Adipocyte (in vitro differentiated cells): ENCODE results near the gene PLCL1.

Experiments used
- DNase-seq: peaks from one replicate; pipeline ENCODE4 v3.0.0-alpha.2; 2015; ENCODE audit warnings: low read depth
- H3K27me3 ChIP-seq: replicated peaks from 2 replicates; pipeline ENCODE4 v1.7.0; 2013; ENCODE audit warnings: mild to moderate bottlenecking, low read length, moderate library complexity; ENCODE audit not compliant: control insufficient read depth, insufficient read depth
- H3K36me3 ChIP-seq: 2 replicates; pipeline ENCODE4 v1.7.0; 2013; ENCODE audit warnings: low read length, mild to moderate bottlenecking, moderate library complexity; ENCODE audit not compliant: control insufficient read depth, insufficient read depth, severe bottlenecking
- H3K4me1 ChIP-seq: 2 replicates; pipeline ENCODE4 v1.7.0; 2013; ENCODE audit warnings: mild to moderate bottlenecking, low read length, moderate library complexity; ENCODE audit not compliant: control insufficient read depth, insufficient read depth
- H3K4me3 ChIP-seq: 2 replicates; pipeline ENCODE4 v1.7.0; 2013; ENCODE audit warnings: mild to moderate bottlenecking, low read length, moderate library complexity
- H3K9ac ChIP-seq: 2 replicates; pipeline ENCODE4 v1.7.0; 2013; ENCODE audit warnings: mild to moderate bottlenecking, low read length, moderate library complexity
- H3K9me3 ChIP-seq: 2 replicates; pipeline ENCODE4 v1.7.0; 2013; ENCODE audit warnings: mild to moderate bottlenecking, low read length, moderate library complexity; ENCODE audit not compliant: control insufficient read depth

The PLCL1 gene

GRCh38 chr2:197875763-197876162 lies 71.4 kb downstream of the PLCL1 start:
- Histone ChIP-seq H3K9me3 (no peaks in the 10 kb centered on the region), H3K4me3 (no peak overlapping the region), H3K36me3 (no peaks in the 10 kb centered on the region), H3K4me1 (peaks cover 23% of the 10 kb centered on the region), H3K9ac (no peak overlapping the region), H3K27me3 (no peaks in the 10 kb centered on the region)
- DNase-seq, result peak; percentile 14

GRCh38 chr2:197876524-197876923 lies 72.1 kb downstream of the PLCL1 start:
- no peaks in the 10 kb centered on the region for H3K27me3 ChIP-seq
- H3K4me3 ChIP-seq, result no peak overlapping the region
- no peak overlapping the region for H3K9ac ChIP-seq
- H3K4me1 ChIP-seq, result peaks cover 23% of the 10 kb centered on the region
- DNase-seq, result no peak
- no peaks in the 10 kb centered on the region for H3K9me3 ChIP-seq
- H3K36me3 ChIP-seq, result no peaks in the 10 kb centered on the region

- no peaks in the 10 kb centered on the region for H3K9me3 ChIP-seq
- no peak overlapping the region for H3K4me3 ChIP-seq
- H3K9ac ChIP-seq, result no peak overlapping the region
- H3K36me3 ChIP-seq, result no peaks in the 10 kb centered on the region
- no peaks in the 10 kb centered on the region for H3K27me3 ChIP-seq
- no peak for DNase-seq
- peaks cover 23% of the 10 kb centered on the region for H3K4me1 ChIP-seq
Observed at GRCh38 chr2:197877038-197877437, 72.6 kb downstream of the PLCL1 start.

- Histone ChIP-seq H3K36me3 (no peaks in the 10 kb centered on the region), H3K4me3 (no peak overlapping the region), H3K9me3 (no peaks in the 10 kb centered on the region), H3K4me1 (peaks cover 31% of the 10 kb centered on the region), H3K27me3 (no peaks in the 10 kb centered on the region), H3K9ac (no peak overlapping the region)
- DNase-seq, result peak; percentile 77
Observed at GRCh38 chr2:197878792-197879191, 74.4 kb downstream of the PLCL1 start.

- peaks cover 34% of the 10 kb centered on the region for H3K4me1 ChIP-seq
- H3K27me3 ChIP-seq, result no peaks in the 10 kb centered on the region
- peak overlapping the region; percentile 49 for H3K4me3 ChIP-seq
- H3K9me3 ChIP-seq, result no peaks in the 10 kb centered on the region
- H3K36me3 ChIP-seq, result no peaks in the 10 kb centered on the region
- peak; percentile 48 for DNase-seq
- H3K9ac ChIP-seq, result peak overlapping the region; percentile 32
Observed at GRCh38 chr2:197879812-197880408, 75.5 kb downstream of the PLCL1 start.

GRCh38 chr2:197883354-197884032 lies 79.1 kb downstream of the PLCL1 start:
- H3K9ac ChIP-seq, result no peak overlapping the region
- H3K9me3 ChIP-seq, result no peaks in the 10 kb centered on the region
- no peaks in the 10 kb centered on the region for H3K27me3 ChIP-seq
- DNase-seq, result peak; percentile 37
- H3K36me3 ChIP-seq, result no peaks in the 10 kb centered on the region
- peak overlapping the region; percentile 24 for H3K4me3 ChIP-seq
- H3K4me1 ChIP-seq, result peaks cover 35% of the 10 kb centered on the region

- Histone ChIP-seq H3K36me3 (no peaks in the 10 kb centered on the region), H3K9ac (no peak overlapping the region), H3K27me3 (no peaks in the 10 kb centered on the region), H3K9me3 (no peaks in the 10 kb centered on the region), H3K4me1 (peaks cover 35% of the 10 kb centered on the region), H3K4me3 (no peak overlapping the region)
- DNase-seq, result no peak
Observed at GRCh38 chr2:197884252-197884651, 79.9 kb downstream of the PLCL1 start.

GRCh38 chr2:197885126-197885525 lies 80.7 kb downstream of the PLCL1 start:
- no peak overlapping the region for H3K4me3 ChIP-seq
- peaks cover 30% of the 10 kb centered on the region for H3K4me1 ChIP-seq
- no peak overlapping the region for H3K9ac ChIP-seq
- DNase-seq, result no peak
- no peaks in the 10 kb centered on the region for H3K27me3 ChIP-seq
- H3K36me3 ChIP-seq, result no peaks in the 10 kb centered on the region
- no peaks in the 10 kb centered on the region for H3K9me3 ChIP-seq

- Histone ChIP-seq H3K36me3 (no peaks in the 10 kb centered on the region), H3K27me3 (no peaks in the 10 kb centered on the region), H3K9me3 (no peaks in the 10 kb centered on the region), H3K9ac (no peak overlapping the region), H3K4me1 (peaks cover 26% of the 10 kb centered on the region), H3K4me3 (no peak overlapping the region)
- DNase-seq, result no peak
Observed at GRCh38 chr2:197885587-197885986, 81.2 kb downstream of the PLCL1 start.

- Histone ChIP-seq H3K9me3 (no peaks in the 10 kb centered on the region), H3K4me1 (peaks cover 23% of the 10 kb centered on the region), H3K9ac (no peak overlapping the region), H3K27me3 (no peaks in the 10 kb centered on the region), H3K36me3 (no peaks in the 10 kb centered on the region), H3K4me3 (no peak overlapping the region)
- no peak for DNase-seq
Observed at GRCh38 chr2:197888321-197888720, 83.9 kb downstream of the PLCL1 start.

GRCh38 chr2:197889041-197889440 lies 84.6 kb downstream of the PLCL1 start:
- Histone ChIP-seq H3K9ac (peak overlapping the region; percentile 19), H3K9me3 (no peaks in the 10 kb centered on the region), H3K4me3 (no peak overlapping the region), H3K27me3 (no peaks in the 10 kb centered on the region), H3K4me1 (peaks cover 16% of the 10 kb centered on the region), H3K36me3 (no peaks in the 10 kb centered on the region)
- DNase-seq, result peak; percentile 75

- Histone ChIP-seq H3K4me3 (no peak overlapping the region), H3K9me3 (no peaks in the 10 kb centered on the region), H3K36me3 (no peaks in the 10 kb centered on the region), H3K27me3 (no peaks in the 10 kb centered on the region), H3K9ac (no peak overlapping the region), H3K4me1 (peaks cover 15% of the 10 kb centered on the region)
- DNase-seq, result no peak
Observed at GRCh38 chr2:197890168-197890567, 85.8 kb downstream of the PLCL1 start.
